ENCODE results near the gene WEE1. TPM values are rescaled to one million over a fixed set of nuclear protein-coding genes. Genes with fewer than 3 reads are reported as not detected.
"Not testable (repeated sequence)": the region's sequence is repeated elsewhere in the genome, so short reads cannot be mapped to it uniquely, and the experiment has no call there.

The WEE1 gene
- total RNA-seq (2014; rRNA removed; shearing (Covaris generic)), result 52.3 and 74.6 TPM in 2 replicates

DNA sequence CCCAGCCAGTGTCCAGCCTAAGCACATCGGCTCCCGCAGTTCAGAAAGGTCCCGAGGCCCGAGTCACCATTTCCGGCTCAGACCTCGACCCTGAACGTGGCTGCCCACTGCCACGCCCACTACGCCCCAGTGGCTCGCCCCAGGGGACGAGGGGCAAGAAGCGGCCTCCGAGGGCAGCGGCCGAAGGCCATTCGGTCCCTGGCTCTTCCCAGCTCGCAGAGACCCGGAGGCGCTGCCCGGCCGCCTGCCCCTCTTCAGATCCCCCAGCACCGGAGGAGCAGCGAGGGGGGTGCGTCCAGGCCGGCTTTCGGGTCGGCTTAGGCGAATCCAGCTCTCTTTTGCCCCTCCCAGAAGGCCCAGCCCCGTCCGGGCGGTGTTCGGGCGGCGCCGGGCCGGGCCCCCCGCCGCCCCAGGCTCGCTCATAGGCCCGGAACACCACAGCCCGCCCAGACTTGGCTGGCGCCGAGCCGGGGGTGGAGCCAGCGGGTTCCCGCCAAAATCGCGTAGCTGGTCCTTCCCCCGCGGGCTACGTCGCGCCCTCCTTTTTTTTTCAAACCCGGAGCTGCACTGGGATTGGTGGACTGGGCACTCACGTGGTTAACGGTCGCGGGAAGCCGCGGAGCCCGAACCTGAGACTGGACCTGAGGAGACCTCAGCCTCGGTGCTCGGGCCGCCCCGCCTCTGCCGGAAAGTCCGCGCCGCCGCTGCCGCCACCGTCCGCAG, at the start of gene WEE1:
WEE1 (plus strand) TSS at position 619 of the 723 bp plus-strand sequence. CDS start 264 bp downstream, outside the sequence.
- peak; percentile 97 for DNase-seq (ENCODE audit: low read depth)

DNA sequence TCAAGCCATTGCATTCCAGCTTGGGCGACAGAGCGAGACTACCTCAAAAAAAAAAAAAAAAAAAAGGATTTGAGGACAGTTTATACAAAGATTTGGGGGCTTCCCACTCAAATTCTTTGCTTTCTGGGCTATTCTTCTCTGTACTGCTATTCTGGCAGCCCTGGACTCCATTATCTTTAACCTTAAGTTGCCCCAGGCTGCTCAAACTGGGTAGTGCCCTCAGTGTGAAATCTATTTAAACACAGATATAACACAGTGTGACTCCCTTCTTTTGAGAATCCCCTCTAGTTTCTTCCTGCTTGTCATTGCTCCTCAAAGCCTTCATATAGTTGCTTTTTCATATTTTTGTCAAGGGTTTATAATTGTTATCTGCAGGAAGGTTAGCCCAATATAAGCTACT, 49.5 kb upstream of the WEE1 start:
- DNase-seq (ENCODE audit: low read depth), result no peak

DNA sequence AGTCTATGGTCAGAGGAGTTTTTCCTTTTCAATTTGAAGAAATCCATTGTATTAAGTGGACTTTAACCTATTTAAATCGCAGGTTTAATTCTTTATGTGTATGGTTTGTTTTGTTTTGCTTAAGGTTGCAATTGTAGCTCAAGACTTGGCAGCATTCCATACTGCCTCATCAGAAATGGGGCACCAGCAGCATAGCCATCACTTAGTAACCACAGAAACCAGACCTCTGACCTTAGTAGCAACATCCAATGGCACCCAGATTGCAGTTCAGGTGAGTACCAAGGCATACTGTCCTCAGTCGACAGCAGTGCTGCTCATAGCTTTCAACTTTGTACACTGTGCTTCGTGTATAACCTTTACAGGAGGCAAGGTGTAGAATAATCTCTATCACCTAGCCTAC, 48.4 kb upstream of the WEE1 start:
- DNase-seq (ENCODE audit: low read depth), result no peak

DNA sequence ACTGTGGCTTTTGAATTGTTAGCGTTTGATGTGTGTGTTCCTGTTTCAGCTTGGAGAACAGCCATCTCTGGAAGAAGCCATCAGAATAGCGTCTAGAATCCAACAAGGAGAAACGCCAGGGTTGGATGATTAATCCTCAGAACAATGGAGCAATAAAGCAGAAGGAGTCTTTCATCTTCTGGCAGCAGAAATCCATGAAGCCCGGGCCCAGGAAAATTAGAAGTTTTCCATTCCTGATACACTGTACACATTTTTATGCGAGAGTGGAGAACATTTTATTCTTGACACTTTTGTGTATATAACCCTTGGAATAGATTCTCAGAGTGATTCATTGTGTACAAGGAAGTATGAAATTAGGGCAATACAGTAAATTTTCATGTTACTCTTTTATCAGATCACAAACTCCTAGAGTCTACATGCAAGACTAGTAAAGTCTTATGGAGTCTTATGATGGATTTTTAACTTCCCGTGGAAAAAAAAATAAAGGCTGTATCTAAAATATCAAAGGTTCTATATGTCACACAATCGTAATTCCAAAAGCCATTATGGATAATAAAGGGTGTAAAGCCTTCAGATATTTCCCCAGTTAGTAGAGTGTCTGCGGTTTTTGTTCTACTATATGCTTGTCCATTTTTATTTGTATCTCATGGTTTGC, 45.9 kb upstream of the WEE1 start:
- DNase-seq (ENCODE audit: low read depth), result peak; percentile 76

DNA sequence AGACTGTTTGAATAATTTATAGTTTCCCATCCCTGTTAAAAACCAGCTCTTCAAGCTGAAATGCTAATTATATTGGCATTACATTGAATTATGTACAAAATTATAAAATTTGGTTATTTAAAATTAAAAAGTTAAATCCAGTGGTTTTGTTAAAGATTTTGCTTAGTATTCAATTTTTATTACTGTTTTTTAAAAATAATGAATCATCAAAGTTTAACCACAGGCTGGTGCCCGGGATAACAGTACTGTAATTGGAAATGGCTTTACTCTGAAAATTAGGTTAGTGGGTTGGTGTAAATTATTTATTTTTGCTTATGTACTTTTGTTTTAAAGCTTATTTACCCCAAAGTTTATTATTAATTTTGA, 45.4 kb upstream of the WEE1 start:
- no peak for DNase-seq (ENCODE audit: low read depth)

DNA sequence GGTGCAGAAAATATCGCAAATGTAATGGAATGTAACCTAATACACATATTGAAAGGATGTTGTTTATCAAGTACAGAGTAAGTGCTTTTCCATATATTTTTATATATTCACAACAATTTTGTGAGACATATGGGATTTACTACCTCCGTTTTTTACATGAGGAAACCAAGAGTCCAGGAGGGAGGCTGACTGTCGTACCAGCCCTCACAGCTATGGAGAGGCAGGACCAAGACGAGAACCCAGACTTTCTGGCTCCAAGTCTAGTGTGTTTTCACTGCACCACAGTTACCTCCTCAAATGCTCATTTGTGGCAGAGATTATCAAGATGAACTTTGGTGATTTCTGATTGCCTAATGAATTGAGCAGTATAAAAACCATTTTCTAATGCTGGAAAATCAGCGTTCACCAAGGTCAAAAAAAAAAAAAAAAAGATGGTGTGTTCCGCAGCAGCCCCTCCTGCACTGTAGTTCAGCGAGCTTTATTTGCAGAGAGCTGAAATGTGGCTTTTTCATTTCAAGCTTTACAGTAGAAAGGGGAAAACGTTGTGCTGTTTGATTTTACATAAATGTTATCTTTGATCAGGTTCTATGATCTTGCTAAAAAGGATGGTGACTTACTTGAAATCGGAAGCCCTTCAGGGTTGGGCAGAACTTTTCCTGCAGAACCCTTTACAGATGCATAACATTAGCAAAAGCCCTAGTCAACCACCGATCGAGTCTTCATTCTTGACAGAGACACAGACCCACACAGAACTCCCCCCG, 44.7 kb upstream of the WEE1 start:
- DNase-seq (ENCODE audit: low read depth), result no peak

DNA sequence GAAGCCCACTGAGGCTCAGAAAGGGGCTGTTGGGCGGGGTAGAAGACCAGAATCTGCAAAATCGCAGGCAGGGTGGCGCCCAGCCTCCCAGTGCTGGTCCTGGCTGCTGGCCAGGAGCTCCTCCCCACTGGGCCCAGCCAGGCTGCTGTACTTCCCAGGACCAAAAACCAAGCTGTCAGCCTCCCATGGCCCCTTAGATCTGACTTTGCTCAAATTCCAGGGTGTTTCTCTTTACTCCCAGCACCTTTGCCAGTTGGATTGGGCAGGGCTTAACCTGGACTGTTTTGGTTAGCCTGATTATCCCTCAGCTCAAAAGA, 44.2 kb upstream of the WEE1 start:
- no peak for DNase-seq (ENCODE audit: low read depth)

DNA sequence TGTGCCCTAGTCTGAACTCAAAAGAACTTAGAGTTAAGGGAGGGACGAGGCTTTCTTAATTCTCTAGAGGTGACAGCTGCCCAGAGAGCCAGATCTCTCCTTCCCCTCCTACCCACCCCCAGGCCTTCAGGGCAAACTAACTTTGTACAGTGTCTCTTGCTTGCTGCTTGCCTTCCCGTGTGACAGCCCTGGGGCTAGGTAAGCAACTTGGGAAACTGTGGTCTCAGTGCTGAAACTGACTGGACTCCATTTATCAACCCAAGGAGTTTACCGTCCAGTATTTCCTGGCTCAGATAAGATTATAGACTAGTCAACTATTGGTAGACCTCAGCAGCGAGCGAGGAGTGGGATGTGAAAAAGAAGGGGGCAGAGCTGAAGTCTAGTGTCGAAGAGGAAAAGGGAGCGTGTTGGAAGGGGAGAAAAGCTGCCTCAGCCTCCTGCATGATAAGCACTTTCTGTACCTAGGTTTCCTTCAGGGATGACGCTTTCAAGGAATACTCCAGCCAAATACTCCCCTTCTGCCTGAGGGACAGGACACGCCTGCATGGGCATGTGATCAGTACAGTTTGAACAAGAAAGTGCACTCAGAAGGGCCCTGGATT, 43.3 kb upstream of the WEE1 start:
- DNase-seq (ENCODE audit: low read depth), result no peak

DNA sequence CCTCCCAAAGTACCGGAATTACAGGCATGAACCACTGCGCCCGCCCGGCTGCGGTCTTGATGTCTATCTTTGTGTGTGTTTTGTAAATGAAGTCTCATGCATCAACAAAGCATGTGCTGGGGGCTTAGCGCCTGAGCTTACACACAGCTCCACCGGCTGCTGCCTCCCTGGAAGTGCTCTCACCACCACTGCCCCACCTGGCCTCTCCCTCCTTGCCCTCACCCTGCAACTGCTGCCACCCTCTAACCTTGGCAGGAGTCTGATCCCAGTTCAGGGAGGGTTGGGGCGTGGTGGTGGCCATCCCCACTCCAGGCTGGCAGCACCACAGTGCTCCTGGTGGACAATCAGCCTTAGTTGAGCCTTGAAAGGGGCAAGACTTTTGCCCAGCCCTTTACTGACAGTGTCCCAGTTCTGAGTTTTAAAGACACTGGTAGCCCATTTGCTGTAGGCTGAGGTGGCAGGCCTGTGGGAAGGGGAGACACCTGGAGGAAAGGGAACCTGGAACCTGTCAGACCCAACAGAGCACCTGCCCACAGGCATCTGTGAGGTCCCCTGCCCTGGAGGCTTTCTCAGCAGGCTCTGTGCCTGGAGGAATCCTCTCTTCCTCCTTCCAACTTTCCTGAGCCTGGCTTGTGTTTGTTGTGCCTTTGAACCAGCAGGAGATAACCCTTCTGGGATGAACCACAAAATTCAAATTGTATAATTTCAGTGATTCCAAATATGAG, 42.4 kb upstream of the WEE1 start:
- no peak for DNase-seq (ENCODE audit: low read depth)

DNA sequence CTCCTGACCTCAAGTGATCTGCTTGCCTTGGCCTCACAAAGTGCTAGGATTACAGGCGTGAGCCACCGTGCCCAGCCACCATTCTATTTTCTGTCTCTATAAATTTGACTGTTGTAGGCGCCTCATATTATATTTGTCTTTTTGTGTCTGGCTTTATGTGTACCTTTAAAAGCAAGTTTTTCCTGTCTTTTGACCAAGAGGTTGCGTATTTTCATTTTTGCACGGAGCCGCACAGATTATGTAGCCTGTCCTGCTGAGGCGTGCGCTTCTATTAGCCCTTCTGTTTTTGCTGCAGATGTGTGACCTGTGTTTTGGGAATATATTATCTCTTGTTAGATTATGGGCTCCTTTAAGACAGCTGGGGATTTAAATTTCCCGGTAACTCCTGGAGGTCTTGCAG, 40.4 kb upstream of the WEE1 start:
- DNase-seq (ENCODE audit: low read depth), result no peak

DNA sequence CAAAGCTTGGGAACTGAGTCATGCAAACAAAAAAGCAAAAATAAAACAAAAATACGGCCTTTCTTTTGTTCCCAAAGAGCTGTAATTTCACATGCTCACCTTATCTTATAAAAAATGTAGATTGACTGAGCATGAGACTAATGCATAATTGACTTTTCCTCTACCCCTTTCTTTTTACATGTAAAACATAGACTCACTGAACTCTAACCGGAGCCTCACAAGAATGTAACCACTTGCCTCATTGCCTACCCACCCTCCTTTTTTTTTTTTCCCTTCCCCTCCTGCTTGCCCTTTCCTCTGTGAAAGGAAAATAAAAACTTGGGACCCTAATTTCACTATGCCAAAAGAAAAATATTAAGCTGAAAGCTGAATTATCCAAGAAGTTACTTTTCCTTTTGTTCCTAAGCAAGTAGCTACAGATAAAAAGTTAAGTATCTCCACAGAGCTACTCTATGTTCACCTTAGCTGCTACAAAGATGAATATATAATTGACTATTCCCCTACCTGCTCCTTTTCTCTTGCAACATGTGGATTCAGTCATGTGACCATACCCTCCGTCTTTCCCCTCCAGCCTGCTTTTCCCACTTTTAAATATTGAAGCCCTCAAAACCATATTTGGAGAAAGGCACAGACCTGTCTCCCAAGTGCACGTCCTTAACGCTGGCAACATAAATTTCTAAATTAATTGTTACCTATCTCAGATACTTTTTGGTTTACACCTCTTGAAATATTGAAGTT, 39.6 kb upstream of the WEE1 start:
- DNase-seq (ENCODE audit: low read depth), result no peak

DNA sequence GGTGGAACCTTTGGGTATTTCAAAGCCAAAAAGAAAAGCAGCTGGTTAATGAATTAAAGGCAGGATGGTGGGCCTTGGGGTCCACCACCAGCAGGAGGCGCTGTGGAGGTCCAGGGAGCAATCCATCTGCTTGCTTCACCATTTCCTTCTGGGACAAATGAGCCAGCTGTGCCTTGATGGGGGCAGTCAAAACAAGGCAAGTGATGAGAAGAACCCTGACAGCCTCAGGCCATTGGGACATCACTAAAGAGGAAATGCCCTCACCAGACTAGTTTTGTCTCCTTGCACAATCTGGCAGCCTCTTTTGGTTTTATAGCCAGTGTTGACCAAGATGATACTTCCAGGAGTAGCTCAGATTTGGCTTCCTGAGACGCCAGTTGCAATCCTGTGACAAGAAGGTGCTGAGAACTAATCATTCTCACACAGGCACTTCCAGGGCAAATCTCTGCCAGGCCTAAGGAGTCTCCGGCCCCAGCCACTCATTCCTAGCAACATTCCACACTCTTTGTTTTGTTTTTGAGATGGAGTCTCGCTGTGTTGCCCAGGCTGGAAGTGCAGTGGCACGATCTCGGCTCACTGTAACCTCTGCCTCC, 38.2 kb upstream of the WEE1 start:
- DNase-seq (ENCODE audit: low read depth), result peak; percentile 85

DNA sequence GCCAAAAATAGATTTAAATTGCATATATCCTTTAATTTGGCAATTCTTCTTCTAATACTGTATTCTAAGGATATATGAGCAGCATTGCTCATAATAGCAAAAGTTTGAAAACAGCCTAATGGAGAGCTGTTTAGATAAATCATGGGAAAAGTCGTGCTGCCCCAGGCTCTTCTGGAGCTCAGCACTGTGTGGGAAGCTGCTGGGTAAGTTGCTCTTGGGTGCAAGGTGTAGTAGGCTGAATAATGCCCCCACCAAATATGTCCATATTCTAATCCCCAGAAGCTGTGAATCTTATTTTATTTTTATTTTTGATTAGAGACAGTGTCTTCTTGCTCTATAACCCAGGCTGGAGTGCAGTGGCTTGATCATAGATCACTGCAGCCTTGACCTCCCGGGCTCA, 34.9 kb upstream of the WEE1 start:
- no peak for DNase-seq (ENCODE audit: low read depth)

DNA sequence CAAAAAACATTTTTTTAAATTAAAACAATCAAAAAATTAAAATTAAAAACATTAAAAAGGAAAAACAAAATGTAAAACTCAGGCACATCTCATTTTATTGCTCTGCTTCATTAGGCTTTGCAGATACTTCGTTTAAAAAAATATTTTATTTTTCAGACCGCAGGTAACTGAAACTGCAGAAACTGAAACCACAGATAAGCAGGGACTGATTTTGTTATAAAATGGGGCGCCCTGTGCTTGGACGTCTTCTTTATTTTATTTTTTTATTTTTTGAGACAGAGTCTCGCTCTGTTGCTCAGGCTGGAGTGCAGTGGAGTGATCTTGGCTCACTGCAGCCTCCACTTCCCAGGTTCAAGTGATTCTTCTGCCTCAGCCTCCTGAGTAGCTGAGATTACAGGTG, 24.3 kb upstream of the WEE1 start:
- DNase-seq (ENCODE audit: low read depth), result not testable (repeated sequence)

DNA sequence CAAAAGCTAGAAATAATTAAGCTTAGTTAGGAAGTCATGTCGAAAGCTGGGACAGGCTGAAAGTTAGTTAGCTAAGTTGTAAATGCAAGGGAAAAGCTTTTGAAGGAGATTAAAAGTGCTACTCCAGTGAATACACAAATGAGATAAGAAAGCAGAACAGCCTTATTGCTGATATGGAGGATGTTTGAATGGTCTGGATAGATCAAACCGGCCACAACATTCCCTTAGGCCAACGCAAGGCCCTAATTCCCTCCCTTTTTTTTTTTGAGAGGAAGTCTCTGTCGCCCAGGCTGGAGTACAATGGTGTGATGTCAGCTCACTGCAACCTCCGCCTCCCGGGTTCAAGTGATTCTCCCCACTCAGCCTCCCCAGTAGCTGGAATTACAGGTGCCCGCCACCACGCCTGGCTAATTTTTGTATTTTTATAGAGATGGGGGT, 23.3 kb upstream of the WEE1 start:
- no peak for DNase-seq (ENCODE audit: low read depth)

DNA sequence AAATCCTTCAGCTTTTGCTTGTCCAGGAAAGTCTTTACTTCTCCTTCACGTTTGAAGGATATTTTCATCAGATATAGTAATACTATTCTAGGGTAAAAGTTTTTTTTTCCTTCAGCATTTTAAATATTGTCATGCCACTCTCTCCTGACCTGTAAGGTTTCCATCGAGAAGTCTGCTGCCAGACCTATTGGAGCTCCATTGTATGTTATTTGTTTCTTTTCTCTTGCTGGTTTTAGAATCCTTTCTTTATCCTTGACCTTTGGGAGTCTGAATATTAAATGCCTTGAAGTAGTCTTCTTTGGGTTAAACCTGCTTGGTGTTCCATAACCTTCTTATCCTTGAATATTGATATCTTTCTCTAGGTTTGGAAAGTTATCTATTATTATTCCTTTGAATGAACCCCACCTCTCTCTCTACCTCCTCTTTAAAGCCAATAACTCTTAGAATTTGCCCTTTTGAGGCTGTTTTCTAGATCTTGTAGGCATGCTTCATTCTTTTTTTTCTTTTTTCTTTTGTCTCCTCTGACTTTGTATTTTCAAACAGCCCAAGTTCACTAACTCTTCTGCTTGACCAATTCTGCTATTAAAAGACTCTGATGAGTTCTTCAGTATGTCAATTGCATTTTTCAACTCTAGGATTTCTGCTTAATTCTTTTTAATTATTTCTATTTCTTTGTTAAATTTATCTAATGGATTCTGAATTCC, 12.0 kb upstream of the WEE1 start:
- no peak for DNase-seq (ENCODE audit: low read depth)

DNA sequence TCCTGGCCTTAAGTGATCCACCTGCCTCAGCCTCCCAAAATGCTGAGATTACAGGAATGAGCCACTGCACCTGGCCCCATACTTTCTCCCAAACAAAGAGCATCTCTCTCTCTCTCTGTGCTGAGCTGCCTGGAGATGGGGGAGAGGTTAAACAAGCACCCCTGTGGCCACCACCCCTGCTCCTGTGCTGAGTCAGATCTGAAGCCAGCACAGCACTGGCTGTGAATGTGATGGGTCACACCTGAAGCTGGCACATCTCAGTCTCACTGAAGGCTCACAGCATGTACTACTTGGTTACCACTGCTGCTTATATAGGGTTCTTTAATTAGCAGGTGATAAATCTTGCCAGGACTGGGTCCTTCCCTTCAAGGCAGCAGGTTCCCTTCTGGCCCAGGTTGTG, 10.8 kb upstream of the WEE1 start:
- no peak for DNase-seq (ENCODE audit: low read depth)

DNA sequence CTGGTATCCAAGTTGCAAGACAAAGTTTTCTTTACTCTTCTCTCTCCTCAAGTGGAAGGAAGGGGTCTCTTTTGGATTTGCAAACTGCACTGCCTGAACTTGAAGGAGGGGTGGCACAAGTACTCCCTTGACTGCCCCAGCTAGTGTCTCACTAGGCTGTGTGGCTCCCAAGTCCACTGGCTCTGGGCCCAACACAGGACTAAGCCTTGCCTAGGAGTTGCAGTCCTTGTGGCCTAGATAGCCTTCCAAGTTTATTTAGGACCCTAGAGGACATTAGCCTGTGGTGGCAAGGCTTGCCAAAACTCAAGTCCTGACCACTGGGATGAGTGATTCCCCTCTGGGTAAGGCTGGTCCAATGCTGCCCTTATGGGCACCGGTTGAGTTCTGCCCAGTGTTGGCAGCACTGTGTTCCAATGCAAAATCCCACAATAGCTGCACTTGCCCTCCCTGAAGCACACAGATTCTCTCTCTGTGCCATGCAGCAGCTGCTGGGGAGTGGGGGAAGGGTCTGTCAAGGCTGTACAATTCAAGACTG, 10.2 kb upstream of the WEE1 start:
- DNase-seq (ENCODE audit: low read depth), result peak; percentile 30

DNA sequence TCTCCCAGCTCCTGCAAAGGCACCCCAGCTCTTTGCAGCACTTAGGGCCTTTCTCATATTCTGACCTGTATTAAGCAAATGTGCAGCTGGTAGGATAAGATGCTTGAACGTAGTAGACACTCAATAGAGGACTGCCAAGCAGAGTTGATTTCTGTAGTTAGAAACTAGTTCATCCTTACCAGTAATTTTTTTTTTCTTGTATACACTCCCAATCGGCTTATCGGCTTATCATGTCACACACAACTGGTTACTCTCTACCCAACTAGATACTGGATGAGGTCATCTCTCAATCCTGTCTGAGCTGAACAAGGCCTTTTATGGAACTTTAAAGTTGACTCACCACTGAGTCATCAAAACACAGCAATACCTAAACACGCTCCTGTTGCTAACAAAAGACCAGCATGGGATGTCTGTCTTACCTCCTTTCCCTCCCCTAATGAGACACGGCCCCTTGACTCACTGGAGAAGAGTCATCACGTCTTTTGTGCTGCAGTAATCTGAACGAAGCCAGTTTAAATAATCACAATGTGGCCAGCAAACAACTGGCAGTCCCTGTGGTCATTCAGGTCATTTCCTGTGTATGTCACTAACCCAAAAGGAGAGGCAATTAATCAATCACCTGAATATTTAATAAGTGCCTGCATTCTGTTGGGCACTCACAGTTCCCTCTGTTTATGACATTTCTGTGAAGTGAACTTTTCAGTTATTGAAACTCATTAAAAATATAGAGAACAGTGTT, 7.5 kb upstream of the WEE1 start:
- peak; percentile 100 for DNase-seq (ENCODE audit: low read depth)

All from RPMI7951 (cell line).